ENCODE measurements around the gene BCL2L15. TPM values are rescaled to one million over a fixed set of nuclear protein-coding genes. Genes with fewer than 3 reads are reported as not detected.

Gene BCL2L15
- total RNA-seq, 1 donor from 2014 or later, result not detected

DNA sequence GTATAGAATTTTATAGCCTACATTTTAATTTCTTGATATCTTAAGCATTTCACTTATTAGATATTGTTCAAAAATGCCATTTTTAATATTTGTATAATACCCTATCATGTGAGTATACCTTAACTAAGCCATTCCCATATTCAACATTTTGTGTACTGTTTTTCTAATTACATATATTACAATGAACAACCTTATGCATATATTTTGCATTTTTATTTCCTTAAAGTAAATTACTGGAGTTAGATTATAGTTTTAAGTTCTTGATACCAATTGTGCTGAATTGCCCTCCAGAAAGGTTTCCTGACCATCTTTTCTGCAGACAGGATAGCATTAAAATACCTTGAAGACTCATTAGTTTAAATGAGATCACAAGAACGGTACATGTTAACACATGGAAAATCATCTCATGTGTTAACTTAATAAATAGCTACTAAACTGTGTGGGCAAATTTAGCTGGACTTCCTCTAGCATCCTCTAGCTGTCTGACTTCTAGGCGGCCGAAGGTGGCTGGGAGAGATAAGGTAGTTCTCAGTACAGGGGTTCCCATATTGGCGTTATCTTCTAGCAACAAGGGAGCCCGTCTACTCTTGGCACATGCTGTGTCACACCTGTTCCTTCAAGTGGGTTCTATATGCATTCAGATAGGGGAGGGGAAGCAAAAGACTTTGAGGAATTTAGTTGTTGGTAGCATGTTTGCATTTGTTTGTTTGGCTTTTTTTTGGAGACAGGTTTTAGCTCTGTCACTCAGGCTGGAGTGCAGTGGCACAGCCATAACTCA lies 26.7 kb upstream of the BCL2L15 start:
- DNase-seq (ENCODE audit: missing footprints), result no peak
- no peak for ATAC-seq
- intact Hi-C loops (cut with DNase I), result loop anchor here (2.0 kb wide), 1 partner anchor 15 kb away; the partner anchor contains the start of gene HIPK1

DNA sequence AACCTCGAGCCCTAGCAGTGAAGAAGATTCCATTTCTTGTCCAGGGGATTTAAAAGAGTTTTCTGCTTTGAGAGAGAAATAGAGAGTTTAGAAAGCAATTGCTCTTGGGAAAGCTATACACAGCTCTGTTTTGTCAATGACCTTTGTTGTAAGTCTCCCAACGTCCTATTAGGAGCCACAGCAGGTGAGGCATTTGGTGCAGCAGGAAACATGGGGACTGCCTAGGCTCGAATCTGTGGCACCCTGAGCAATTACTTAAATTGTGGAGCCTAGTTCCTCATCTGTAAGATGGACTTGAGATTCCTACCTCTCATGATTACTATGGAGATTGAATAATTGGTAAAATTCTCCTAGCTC lies 25.9 kb upstream of the BCL2L15 start:
- intact Hi-C loops (cut with DNase I), result loop anchor here (2.0 kb wide), 1 partner anchor 16 kb away; the partner anchor contains the start of gene HIPK1
- ATAC-seq, result peak; percentile 28

DNA sequence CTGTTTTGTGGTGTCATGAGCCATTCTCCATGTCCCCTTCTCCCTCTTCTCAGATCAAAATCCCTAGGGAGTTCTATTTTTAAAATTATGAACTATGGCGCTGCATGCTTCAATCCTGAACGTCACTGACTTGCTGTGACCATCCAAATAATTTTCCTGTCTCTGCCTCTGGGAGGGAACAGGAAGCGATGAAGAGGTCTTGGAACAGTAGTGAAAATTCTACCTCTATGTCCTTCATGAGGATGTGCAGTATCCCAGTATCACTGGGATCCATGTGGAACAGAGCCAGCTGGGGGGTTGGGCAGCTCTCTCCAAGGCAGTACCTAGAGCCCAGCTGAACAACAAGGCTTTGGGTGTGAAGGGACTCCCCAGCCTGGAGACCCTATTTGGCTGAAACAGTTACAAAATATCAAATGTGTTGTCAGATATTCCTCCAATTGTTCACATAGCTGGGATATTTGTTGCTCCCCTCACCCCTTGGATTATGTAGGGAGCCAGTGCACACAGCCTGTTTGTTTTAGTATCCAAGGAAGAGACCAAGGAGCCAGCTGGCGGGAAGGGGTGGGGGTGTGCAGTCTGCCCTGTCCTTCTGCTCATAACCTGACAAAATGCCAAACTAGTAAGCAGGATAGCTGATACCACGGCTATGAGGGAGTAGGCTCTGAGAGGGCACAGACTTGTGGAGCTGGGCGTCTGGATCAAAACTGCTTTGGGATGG lies 25.4 kb upstream of the BCL2L15 start:
- DNase-seq (ENCODE audit: missing footprints), result no peak
- peak; percentile 91 for ATAC-seq
- intact Hi-C loops (cut with DNase I), result loop anchor here (2.0 kb wide), 1 partner anchor 16 kb away; the partner anchor contains the start of gene HIPK1

More for the DNA sequence above, 25.9 kb upstream of the BCL2L15 start:
- no peak for DNase-seq (ENCODE audit: missing footprints)

DNA sequence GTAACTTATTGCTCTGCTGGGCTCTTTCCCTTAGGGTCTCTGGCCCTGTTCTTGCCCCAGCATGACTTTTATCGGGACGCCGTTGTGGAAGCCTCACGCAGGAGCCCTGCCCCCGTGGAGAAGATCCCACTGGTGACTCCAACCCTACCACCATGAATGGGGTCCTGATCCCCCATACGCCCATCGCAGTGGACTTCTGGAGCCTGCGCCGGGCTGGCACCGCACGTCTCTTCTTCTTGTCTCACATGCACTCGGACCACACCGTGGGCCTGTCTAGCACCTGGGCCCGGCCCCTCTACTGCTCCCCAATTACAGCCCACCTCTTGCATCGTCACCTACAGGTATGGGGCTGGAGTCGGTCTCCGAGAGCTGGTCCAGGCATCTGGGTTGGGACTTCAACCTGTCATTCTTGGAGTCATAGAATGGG lies 18.1 kb upstream of the BCL2L15 start:
- intact Hi-C loops (cut with DNase I), result loop anchor here (1.0 kb wide), 2 partner anchors 24 to 93 kb away; partner anchors contain the start of genes HIPK1 and RSBN1
- ATAC-seq (no peak), DNase-seq (ENCODE audit: missing footprints) (peak; percentile 72)

DNA sequence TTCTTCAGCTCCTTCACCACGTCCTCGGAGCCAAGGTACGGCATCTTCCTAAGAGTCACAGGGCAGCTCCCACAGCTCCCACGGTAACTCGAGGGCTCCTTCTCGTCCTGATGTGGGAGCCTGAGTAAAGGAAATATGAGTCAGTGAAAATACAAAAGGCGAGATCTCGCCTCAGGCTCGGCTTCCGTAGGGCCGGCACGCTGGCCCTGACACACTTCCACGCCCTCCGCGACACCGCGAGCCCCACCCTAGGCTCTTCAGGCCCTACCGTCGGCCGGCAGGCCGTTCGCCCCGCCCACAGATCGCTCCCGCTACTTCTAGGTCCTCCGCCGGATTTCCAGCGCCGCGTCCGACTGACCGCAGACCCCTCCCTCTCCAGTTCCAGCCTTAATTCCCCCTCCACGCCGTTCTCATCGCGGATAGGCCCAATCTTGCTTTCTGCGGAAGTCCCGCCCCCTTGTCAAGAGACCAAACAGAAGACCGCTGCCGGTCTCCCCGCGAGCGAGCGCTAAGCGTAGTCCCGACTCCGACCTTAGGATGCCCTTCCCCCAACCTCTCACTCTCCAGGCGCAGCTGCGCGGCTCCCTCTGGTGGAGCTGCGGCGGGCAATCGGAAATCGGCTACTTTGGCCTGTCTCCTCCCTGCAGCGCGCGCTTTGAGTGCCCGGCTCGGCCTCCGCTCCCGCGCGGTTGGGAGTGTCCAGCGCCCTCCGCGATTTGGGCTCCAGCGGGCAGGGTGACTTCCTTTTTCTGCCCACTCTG lies 17.5 kb upstream of the BCL2L15 start, which contains the start of the genes AP4B1 and DCLRE1B:
TSS of gene AP4B1 (minus strand) at position 126 of the 761 bp plus-strand sequence. CDS start at position 44, 82 bp downstream.
TSS of gene DCLRE1B (plus strand) at position 653 of the 761 bp plus-strand sequence. CDS start 261 bp downstream, outside the sequence.
- peak; percentile 99 for ATAC-seq
- intact Hi-C loops (cut with DNase I), result loop anchor here (1.0 to 5.0 kb wide), 3 partner anchors 24 to 93 kb away; partner anchors contain the start of genes HIPK1 and RSBN1
- peak; percentile 100 for DNase-seq (ENCODE audit: missing footprints)

DNA sequence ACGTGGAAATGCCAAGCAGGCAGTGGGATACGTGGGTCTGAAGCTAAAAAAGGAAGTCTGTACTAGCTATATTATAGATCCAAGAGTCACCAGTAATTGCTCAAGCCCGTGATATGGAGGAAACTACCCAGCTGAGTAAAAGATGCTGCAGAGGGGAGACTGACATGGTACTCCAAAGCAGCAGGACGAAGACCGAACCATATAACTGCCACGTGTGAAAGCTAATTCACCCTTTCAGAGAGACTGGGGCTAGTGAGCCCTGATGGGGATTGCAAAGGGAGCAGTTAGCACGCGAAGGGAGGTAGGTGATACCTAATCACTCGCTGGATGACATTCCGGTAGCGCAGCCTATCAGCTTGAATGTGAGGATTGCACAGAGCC lies 16.9 kb upstream of the BCL2L15 start:
- DNase-seq (ENCODE audit: missing footprints), result no peak
- ATAC-seq, result peak; percentile 3
- intact Hi-C loops (cut with DNase I), result loop anchor here (5.0 kb wide), 1 partner anchor 67 kb away; no protein-coding TSS in a partner anchor

DNA sequence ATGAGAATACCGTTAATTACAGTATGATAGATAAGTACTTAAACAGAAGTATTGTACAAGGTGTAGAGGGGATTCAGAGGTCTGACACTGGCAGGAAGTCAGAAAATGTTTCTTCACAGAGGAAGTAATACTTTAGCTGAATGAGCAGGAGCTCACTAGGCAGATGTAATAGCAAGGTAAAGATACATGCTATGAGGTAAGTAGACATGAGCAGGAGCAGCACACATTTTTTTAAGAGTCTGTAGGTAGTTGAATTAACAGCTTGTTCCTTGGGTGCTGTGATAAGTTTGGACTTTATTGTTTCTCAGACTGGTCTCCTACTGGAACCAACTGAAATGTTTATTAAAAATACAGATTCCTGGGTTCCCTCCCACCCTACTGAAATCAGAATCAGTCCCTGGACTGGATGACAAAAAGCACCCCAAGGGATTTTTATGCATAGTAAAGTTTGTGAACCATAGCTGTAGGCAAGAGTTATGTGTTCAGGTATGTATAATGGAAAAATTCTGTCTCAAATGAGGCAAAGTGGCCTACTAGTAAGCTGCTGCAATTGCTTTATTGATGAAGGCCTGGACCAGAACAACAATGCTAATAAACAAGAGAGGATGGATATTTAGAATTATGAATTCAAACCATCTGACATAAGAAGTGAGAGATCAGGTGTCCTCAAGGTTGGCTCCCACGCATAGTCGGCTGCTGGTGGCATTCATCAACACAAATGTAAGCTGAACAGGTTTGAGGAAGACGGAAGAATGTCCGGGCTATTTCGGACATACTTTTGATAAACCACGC lies 16.3 kb upstream of the BCL2L15 start:
- ATAC-seq, result no peak
- intact Hi-C loops (cut with DNase I), result loop anchor here (5.0 kb wide), 1 partner anchor 66 kb away; no protein-coding TSS in a partner anchor

DNA sequence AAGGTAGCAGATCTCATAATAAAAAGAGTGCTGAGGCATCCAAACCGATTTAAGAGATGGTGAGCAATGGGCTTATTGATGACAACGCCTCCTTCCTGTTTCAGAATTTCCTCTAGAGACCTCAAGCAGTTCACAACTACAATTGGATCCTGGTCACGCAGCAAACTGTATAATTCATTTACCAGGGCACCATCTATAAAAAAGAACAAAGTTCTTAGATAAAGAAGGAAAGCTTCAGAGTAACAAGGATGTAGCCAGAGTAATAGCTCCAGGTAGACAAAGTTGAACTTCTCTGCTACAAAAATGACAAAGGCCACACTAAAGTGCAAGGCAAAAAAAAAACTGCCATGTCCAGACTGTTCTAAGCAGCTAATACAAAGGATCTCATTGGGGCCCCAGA lies 13.8 kb upstream of the BCL2L15 start:
- DNase-seq (ENCODE audit: missing footprints), result no peak
- ATAC-seq, result no peak
- intact Hi-C loops (cut with DNase I), result loop anchor here (5.0 kb wide), 1 partner anchor 64 kb away; no protein-coding TSS in a partner anchor

More for the DNA sequence above, 16.3 kb upstream of the BCL2L15 start:
- no peak for DNase-seq (ENCODE audit: missing footprints)

DNA sequence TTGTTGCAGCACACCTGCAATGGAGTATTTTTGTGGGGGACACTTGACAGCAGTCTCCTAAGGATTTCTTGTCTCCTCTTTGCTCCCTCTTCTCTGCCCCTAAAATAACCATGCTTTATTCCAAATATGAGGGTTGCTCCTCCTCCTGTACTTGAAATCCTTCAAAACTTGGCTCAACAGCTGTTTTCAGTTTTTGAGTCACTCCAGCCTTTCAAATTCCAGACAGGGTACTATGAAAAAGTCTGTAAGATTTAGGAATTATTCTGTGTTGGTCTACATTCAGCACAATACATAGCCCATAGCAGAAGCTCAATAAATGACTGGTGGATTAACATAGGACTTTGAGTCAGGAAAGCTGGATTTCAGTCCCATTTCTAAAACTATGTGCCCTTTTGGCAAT lies 11.7 kb upstream of the BCL2L15 start:
- no peak for DNase-seq (ENCODE audit: missing footprints)
- no peak for ATAC-seq
- intact Hi-C loops (cut with DNase I), result no loop called here

DNA sequence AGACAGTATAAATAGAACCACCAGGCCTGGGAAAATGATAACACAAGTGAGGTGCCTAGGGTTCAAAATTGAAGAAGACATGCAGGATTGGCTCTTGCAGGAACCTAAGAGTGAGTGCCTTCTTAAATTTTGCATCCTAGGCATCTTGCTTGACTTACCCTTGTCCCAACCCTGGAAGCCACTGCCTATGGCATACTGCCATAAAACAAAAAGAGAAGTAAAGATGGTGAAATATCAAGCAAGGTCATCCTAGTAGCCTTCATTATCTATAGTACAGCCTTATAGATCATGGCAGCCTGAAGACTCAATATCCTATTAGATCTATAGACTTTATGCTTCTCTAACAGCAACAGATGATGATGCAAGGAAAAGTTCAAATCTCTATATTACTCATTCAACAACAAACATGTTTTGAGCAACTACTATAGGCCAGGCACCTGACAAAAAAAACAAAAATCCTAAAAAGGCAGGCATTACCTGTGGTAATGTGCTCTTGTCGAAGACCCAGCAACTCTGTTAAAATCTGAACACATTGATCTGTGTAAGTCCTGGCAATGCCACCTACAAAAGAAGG lies 10.9 kb upstream of the BCL2L15 start:
- intact Hi-C loops (cut with DNase I), result no loop called here
- DNase-seq (ENCODE audit: missing footprints) (no peak), ATAC-seq (peak; percentile 31)

DNA sequence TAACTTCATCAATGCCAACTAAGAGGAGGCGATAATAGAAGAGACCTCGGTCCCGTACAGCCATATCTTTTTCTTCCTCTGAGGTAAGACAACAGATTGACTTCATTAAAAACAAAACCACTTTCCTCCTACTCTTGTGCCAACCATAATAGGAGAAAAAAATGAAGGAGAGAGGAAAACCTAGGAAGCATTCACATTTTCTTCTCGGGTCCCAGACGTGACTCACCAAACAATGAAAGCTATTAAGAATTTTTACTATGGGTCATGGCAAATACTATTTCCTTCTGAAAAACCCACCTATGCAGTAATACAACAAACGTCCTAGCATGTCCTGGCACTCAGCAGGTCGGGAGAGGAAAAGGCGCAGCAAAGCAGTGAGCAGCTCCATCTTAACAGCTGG lies 8.6 kb upstream of the BCL2L15 start:
- intact Hi-C loops (cut with DNase I), result no loop called here
- DNase-seq (ENCODE audit: missing footprints) (no peak), ATAC-seq (no peak)

DNA sequence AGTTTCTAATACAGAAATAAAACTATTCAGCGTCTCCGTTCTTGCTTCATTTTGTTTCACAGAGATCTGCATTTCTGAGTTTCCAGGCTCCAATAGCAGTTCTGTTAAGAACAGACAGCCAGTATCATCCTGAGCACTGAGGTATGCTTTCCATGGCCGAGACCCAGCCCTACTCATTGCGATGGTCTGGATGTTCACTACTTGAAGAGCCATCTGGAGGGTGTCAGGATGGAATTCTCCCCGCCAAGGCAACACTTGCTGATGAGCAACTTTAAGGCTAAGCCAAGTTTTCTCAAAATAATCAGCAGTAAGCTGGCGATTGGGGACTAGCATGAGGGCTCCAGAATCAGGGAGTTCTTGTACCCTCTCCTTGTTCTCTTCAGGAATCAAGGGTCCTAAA lies 7.7 kb upstream of the BCL2L15 start:
- intact Hi-C loops (cut with DNase I), result no loop called here
- DNase-seq (ENCODE audit: missing footprints) (no peak), ATAC-seq (no peak)

DNA sequence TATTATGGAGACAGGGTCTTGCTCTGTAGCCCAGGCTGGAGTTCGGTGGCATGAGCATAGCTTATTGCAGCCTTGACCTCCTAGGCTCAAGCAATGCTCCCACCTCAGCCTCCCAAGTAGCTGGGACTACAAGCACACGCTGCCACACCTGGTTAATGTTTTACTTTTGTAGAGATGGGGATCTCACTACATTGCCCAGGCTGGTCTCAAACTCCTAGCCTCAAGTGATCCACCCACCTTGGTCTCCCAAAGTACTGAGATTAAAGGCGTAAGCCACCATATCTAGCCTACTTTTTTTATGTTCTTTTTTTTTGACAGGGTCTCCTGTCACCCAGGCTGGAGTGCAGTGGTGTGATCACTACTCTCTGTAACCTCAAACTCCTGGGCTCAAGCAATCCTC lies 5.9 kb upstream of the BCL2L15 start:
- intact Hi-C loops (cut with DNase I), result no loop called here
- ATAC-seq (no peak), DNase-seq (ENCODE audit: missing footprints) (no peak)

DNA sequence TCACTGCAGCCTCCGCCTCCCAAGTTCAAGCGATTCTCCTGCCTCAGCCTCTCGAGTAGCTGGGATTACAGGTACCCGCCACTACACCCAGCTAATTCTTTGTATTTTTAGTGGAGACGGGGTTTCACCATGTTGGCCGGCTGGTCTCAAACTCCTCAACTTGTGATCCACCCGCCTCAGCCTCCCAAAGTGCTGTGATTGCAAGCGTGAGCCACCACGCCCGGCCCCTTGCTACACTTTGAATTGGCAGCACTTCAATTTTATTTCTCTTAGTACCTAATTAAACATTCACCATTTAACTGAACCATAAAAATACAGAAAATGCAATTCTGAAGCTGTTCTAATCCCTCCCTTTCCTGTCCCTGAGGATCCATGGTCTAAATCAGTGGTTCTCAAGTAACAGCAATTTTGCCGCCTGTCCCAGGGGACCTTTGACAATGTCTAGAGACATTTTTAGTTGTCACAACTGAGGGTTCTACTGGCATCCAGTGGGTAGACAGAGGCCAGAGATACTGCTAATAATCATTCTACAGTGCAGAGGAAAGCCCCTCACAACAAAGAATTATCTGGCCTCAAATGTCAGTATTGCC lies 4.3 kb upstream of the BCL2L15 start:
- ATAC-seq (no peak), DNase-seq (ENCODE audit: missing footprints) (no peak)
- intact Hi-C loops (cut with DNase I), result no loop called here

DNA sequence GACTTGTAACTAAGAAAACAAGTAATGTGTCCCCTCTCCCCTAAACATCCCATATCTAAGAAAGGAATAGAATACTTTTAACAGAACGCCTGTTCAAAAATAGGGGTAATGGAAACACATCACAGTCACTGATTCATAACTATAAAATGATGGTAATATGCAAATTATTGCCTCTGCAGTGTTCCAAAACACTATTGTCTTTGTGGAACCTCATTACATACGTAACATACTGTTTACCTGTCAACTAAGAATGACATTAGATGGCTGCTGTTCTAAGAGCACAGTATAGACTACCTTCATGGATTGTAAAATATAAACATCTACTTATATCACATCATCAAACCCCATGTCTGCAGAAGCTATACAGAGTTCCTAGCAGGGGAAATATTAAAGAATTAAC lies 3.4 kb upstream of the BCL2L15 start:
- DNase-seq (ENCODE audit: missing footprints) (no peak), ATAC-seq (no peak)
- intact Hi-C loops (cut with DNase I), result no loop called here

DNA sequence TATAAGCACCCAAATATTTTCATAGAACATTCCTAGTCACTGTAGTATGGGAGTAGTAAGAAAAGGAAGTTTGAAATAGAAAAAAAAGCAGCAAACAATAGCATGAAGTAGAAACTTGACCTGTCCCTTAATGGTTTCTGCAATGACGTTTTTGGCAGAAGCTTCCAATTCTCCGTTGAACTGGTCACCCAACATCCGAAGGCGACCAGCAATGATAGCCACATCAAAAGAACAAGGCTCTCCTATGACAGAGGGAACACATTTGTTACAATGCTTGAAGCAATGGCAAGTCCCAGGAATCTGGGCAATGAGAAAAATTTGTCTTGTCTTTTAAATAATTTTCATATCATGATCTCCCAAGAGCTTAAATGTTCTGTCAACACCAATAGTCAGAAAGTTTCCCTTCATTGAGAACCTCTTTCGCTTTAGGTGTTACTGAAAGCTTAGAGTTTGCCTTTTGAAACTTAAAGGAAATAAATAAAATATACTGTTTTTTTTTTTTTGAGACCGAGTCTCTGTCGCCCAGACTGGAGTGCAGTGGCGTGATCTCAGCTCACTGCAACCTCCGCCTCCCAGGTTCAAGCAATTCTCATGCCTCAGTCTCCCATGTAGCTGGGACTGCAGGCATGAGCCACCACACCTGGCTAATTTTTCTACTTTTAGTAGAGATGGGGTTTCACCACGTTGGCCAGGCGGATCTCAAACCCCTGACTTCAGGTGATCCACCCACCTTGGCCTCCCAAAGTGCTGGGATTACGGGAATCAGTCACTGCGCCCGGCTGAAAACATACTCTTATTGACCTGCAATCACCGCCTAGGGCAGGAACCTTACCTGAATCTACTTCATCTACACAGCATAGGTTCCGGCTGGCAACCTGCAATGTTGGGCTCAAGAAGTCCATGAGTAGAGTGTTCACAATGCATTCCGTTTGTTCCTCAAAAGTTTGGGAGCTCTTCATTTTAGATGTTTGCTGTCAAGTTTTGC lies 672 bp downstream of the BCL2L15 start:
- ATAC-seq, result no peak
- DNase-seq (ENCODE audit: missing footprints), result no peak
- intact Hi-C loops (cut with DNase I), result no loop called here
